Hematopoietic multipotent progenitor cell treated with erythropoietin and hydrocortisone succinate and interleukin-3 and kit ligand, for 17 days (in vitro differentiated cells): ENCODE data around the gene UBR3.

Experiments
- DNase-seq: peaks from one replicate; pipeline ENCODE4 v3.0.0-alpha.2; 2015; ENCODE audit warnings: low spot score

The UBR3 gene

GRCh38 chr2:170002096-170002495 lies 174.8 kb downstream of the UBR3 start:
- no peak for DNase-seq

- peak; percentile 78 for DNase-seq
Observed at GRCh38 chr2:170005702-170006101, 178.4 kb downstream of the UBR3 start.

- DNase-seq = peak; percentile 35
Observed at GRCh38 chr2:170006587-170007325, 179.5 kb downstream of the UBR3 start.

GRCh38 chr2:170009209-170009608 lies 182.0 kb downstream of the UBR3 start:
- DNase-seq = no peak

GRCh38 chr2:170012773-170013172 lies 185.5 kb downstream of the UBR3 start:
- DNase-seq = no peak

DNA sequence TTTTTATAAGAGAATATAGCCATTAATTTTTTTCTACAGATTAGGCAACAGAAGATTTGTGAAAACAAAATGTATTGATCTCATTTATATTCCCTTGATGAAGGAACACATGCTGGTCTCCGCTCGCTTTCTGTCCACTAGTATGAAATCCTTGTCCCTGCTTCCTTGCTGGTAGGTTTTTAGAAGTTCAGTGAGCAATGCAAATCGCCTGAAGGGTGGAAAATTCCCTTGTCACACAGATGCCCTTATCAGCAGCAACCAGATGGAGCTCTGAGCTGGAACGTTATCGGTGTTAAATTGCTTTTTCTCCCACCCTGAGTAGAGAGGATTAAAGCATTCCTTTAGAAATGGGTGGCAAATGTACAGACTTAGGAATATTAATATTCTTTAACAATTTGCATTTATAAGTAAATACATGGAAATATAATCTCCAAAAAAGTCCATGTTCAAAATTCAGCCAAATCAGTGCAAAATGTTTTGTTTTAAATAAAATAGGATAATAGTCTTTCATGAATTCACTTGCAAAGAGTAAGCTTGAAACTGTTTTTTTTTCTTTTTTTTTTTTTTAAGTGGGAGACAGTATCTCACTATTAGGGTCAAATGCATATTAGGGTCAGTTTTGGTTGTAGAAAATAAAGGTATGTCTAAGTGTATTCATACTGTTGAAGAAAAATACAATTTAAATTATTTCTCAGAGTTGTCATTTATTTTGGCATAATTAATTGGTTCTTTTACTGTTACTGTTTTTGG lies 186.7 kb downstream of the UBR3 start:
- DNase-seq = peak; percentile 91

GRCh38 chr2:170014769-170015168 lies 187.5 kb downstream of the UBR3 start:
- DNase-seq = no peak

DNA sequence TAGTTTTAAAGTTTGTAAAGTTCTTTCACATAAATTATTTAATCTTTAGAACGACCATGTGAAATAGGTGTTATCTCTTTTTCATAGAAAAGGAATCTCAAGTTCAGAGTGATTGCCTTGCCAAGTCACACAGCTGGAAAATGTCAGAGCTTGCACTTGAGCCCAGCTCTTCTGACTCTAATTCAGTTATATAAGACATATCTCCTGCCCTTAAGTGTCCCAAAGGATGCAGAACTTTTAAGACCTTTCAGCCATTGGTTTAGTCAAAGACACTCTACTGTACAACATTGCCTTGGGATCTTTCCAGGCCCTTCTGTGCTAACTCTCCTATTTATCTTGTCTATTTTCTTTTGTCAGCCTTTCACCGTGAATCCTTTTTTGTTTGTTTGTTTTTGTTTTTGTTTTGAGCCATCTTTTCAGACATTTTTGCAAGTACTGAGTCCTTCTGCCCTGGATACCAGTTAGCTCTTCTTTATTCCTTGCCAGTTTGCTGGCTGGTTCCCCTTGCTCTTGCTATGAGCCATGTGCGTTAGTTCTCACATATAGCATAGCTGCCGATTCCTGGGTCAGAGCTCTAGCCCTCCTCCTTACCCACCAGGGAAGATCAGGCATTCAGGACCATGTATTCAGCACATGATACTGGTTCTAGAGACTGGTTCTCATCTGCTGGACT lies 190.7 kb downstream of the UBR3 start:
- no peak for DNase-seq

DNA sequence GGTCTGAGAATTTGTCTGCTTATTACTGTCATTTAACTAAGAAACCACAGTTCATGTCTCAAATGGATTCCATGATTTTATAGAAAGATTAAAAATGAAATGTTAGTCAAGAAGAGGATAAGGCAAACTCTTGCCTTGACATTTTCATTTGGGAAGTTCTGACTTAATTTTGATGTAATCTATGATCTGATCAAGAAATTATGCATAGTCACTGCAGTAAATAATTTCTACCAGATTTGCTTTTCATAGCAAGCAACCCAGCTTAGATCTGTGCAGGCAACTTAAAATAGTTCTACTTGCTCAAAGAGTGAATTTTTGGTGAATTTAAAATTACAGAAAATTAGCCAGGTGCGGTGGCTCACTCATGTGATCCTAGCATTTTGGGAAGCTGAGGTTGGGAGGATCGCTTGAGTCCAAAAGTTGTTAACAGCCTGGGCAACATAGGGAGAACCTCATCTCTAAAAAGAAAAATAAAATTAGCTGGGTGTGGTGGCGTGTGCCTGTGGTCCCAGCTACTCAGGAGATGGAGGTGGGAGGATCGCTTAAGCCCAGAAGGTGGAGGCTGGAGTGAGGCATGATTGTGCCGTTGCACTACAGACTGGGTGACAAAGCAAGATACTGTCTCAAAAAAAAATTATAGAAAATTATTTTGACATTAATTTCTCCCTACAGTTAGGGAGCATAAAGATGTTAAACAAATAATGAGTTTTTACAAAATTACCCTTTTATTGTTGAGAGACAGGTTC lies 192.0 kb downstream of the UBR3 start:
- no peak for DNase-seq

GRCh38 chr2:170020777-170021176 lies 193.5 kb downstream of the UBR3 start:
- no peak for DNase-seq

DNA sequence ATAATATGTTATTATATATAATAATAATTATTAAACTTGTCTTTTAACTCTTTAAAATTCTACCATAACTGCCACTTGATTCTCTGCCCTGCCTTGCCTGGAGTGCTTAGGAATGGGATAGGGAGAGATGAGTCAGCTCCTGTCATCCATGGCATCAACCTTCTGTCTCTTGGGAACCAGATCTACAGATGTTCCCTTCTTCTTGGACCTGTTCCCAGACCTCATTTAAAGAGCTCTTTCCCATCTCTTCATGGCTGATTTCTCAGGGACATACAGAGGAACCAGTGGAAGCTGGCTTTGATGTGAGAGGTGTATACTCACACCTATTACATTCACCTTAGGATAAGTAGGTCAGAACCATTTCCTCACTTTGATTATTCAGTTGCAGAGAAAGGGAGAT lies 195.4 kb downstream of the UBR3 start:
- no peak for DNase-seq

DNA sequence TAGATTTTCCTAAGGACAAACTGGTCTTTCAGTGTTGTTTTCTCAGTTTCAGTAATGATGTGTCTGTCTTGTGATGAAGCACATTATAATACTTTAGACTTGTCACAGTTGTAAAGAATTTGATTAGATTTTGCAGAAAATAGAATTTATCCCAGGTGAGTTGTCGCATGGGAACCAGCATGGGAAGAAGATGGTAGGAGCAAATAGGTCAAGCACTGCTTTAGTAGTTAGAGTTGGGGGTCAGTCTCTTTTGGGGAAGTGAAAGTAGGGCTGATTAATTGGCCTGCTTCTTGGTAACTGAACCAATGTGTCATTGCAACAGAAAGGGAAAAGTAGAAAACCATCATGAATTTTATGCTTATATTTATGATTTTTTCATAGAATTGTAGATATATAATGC lies 197.5 kb downstream of the UBR3 start:
- no peak for DNase-seq

DNA sequence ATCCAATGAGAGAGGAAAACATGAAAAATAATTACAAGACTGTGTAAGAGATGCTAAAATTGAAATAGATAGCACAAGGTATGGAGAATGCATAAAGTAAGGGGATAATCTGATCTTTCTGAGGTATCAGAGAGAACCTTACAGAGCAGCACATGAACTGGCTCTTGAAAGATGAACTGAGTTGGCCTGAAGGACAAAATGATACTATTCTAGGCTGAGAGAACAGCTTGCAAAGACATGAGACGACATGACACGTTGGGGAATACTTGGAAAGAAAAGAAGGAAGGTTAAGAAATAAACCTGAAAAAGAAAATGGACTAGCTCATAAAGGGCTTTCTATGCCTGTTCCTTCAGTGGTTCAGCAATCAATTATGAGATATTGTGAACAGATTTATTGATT lies 198.0 kb downstream of the UBR3 start:
- no peak for DNase-seq

DNA sequence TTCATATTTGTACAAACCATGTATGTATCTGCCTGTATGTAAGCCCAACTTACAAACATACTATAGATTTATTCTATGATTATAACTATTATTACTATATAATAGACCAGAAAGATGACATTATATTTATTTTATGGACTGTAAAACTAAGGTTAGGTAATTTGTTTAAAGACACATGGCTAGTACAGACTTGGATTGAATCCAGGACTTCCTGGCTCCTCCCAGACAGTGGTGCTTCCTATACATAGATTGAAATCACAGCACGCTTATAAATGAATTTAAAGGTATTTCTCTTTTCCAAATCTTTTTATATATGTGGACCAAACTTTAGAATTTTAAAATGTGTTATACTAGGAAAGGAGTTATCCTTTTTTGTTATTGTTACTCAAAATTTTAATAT lies 199.1 kb downstream of the UBR3 start:
- no peak for DNase-seq

- no peak for DNase-seq
Observed at GRCh38 chr2:170029551-170029950, 202.3 kb downstream of the UBR3 start.

- DNase-seq = no peak
Observed at GRCh38 chr2:170030040-170030439, 202.8 kb downstream of the UBR3 start.

- DNase-seq = no peak
Observed at GRCh38 chr2:170031288-170031687, 204.0 kb downstream of the UBR3 start.

DNA sequence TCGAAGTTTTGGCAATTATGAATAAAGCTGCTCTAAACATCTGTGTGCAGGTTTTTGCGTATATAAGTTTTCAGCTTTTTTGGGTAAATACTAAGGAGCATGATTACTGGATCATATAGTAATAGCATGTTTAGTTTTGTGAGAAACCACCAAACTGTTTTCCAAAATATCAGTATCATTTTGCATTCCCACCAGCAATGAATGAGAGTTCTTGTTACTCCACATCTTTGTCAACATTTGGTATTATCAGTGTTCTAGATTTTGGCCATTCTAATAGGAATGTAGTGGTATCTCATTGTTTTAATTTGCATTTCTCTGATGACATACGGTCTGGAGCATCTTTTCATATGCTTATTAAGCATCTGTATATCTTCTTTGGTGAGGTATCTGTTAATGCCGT lies 207.3 kb downstream of the UBR3 start:
- no peak for DNase-seq

DNA sequence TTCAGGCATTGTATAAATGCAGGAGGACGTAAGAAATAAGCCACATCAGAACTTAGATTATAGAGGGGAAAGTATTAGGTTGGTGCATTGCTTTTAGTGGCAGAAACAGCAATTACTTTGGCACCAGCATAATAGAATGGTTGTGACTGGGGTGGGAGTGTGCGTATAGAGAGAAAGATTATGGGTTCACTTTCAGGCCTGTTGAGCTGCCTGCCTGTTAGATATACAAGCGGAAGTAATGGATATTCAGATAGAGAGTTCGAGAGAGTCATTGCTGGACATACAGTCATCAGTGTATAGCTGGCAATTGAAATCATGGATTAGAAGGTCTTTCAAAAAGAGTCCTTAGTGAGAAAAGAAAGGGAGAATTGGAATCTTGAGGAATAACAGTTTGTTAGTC lies 211.5 kb downstream of the UBR3 start:
- no peak for DNase-seq

- DNase-seq = no peak
Observed at GRCh38 chr2:170039401-170040172, 212.3 kb downstream of the UBR3 start.

- no peak for DNase-seq
Observed at GRCh38 chr2:170044751-170045478, 217.7 kb downstream of the UBR3 start.
